Hepatocyte (in vitro differentiated cells): ENCODE data around the gene NCOA7.

Source experiments
- CTCF ChIP-seq: fragments of 200-600 bp; sonication (generic); IDR thresholded peaks from 2 replicates; pipeline ENCODE4 v1.5.1; 2016; ENCODE audit warnings: antibody characterized with exemption, mild to moderate bottlenecking; ENCODE audit not compliant: poor library complexity
- EZH2 ChIP-seq: fragments of 200-600 bp; sonication (generic); IDR thresholded peaks from 2 replicates; pipeline ENCODE4 v1.6.1; 2016; ENCODE audit warnings: antibody characterized with exemption, mild to moderate bottlenecking, borderline replicate concordance
- EZH2phosphoT487 ChIP-seq: fragments of 200-600 bp; sonication (generic); IDR thresholded peaks from one replicate; pipeline ENCODE4 v1.6.1; 2018; ENCODE audit warnings: antibody characterized with exemption, mild to moderate bottlenecking, low read depth, moderate library complexity; ENCODE audit not compliant: unreplicated experiment, severe bottlenecking

GRCh38 chr6:125764121-125764671 lies 26.6 kb upstream of the NCOA7 start:
- TF ChIP-seq CTCF (no peak), EZH2 (no peak), EZH2phosphoT487 (no peak)
